Measurements from ENCODE around the gene LRRK1. TPM values are rescaled to one million over a fixed set of nuclear protein-coding genes. Genes with fewer than 3 reads are reported as not detected.

LRRK1 gene
- total RNA-seq, 1 experiment from 2014 or later: 7.0 TPM

DNA sequence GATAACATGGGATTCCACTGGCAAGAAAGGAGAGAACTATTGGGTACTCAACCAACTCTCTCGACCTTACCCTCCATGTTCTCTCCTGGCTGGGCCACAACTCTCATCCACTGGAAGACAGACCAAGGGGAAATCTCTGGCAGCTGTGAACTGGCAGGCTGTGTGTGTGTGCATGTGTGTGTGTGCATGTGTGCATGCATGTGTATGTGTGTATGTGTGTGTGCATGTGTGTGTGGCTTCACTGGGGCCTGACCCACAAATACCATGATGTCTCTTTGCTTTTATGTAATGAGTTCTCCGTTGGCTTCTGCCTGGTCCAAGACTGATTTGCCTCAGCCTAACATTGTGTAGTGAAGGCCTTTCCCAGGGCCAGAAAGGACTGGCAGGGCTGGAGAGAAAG lies 43.7 kb upstream of the LRRK1 start:
- H3K36me3 ChIP-seq (ENCODE audit: low read depth, low read length): peaks cover 5% of the 10 kb centered on the region
- TF ChIP-seq, protein P1, sequence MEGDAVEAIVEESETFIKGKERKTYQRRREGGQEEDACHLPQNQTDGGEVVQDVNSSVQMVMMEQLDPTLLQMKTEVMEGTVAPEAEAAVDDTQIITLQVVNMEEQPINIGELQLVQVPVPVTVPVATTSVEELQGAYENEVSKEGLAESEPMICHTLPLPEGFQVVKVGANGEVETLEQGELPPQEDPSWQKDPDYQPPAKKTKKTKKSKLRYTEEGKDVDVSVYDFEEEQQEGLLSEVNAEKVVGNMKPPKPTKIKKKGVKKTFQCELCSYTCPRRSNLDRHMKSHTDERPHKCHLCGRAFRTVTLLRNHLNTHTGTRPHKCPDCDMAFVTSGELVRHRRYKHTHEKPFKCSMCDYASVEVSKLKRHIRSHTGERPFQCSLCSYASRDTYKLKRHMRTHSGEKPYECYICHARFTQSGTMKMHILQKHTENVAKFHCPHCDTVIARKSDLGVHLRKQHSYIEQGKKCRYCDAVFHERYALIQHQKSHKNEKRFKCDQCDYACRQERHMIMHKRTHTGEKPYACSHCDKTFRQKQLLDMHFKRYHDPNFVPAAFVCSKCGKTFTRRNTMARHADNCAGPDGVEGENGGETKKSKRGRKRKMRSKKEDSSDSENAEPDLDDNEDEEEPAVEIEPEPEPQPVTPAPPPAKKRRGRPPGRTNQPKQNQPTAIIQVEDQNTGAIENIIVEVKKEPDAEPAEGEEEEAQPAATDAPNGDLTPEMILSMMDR (conservative IDR thresholded peaks at IDR 0.05; ENCODE audit: low read depth, low read length): no peak
- TF ChIP-seq EZH2phosphoT487 (IDR thresholded peaks at IDR 0.05; ENCODE audit: borderline replicate concordance, low read length) (no peak), EZH2 (IDR thresholded peaks at IDR 0.05; ENCODE audit: low read length, unreplicated experiment) (no peak)
- H3K4me3 ChIP-seq (ENCODE audit: low read length): no peak overlapping the region
- H3K79me2 ChIP-seq (ENCODE audit: low read length): peaks cover 36% of the 10 kb centered on the region
- H3K27ac ChIP-seq (ENCODE audit: low read length): no peak overlapping the region
- H4K20me1 ChIP-seq (ENCODE audit: low read length): peaks cover 5% of the 10 kb centered on the region
- BruUV-seq (replicated peaks): no TSS peak
- H3K9me2 ChIP-seq (replicated peaks; ENCODE audit: low read length): no peaks in the 10 kb centered on the region
- no peaks in the 10 kb centered on the region for H3K27me3 ChIP-seq (ENCODE audit: low read length)
- H3K4me2 ChIP-seq (ENCODE audit: low read length): no peak overlapping the region
- intact Hi-C loops (cut with micrococcal nuclease): no loop called here
- H3F3A ChIP-seq (ENCODE audit: low read length, unreplicated experiment): no peaks in the 10 kb centered on the region
- H3K4me1 ChIP-seq (ENCODE audit: insufficient read depth, low read length): peaks cover 24% of the 10 kb centered on the region
- DNase-seq (no peak), ATAC-seq (no peak)
- ChIA-PET CTCF (no interaction called here), POLR2A (ENCODE audit: unreplicated experiment) (no interaction called here)
- H3K9me3 ChIP-seq (ENCODE audit: low read length): no peaks in the 10 kb centered on the region
- no peak overlapping the region for H2AFZ ChIP-seq (ENCODE audit: low read length)
- H3K9ac ChIP-seq (ENCODE audit: low read length): no peak overlapping the region

DNA sequence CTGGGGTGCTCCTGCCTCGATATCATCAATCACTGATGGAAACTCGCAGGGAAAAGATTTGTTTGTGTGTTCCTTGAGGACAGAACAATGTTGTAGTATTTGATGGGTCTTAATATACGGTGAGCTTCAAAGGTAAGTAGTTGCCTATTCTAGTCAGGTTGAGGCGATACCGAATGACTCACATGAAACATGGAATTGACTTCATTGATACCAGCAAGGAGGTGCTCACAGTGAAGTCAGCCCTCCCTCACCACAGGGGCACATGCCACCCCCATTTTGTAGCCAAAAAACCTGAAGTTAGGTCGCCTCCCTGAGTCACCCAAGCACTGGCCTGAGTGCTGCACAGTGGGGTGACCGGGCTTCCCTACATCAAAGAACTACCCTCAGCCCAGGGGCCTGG lies 43.2 kb upstream of the LRRK1 start:
- POLR2A ChIA-PET (ENCODE audit: unreplicated experiment): no interaction called here
- no peak overlapping the region for H2AFZ ChIP-seq (ENCODE audit: low read length)
- no peak overlapping the region for H3K27ac ChIP-seq (ENCODE audit: low read length)
- no peak overlapping the region for H3K9ac ChIP-seq (ENCODE audit: low read length)
- no peak overlapping the region for H3K4me3 ChIP-seq (ENCODE audit: low read length)
- no peaks in the 10 kb centered on the region for H3K27me3 ChIP-seq (ENCODE audit: low read length)
- intact Hi-C loops (cut with micrococcal nuclease): no loop called here
- no peaks in the 10 kb centered on the region for H3K9me3 ChIP-seq (ENCODE audit: low read length)
- BruUV-seq (replicated peaks): no TSS peak
- H3K4me1 ChIP-seq (ENCODE audit: insufficient read depth, low read length): peaks cover 24% of the 10 kb centered on the region
- peaks cover 40% of the 10 kb centered on the region for H3K79me2 ChIP-seq (ENCODE audit: low read length)
- H3K4me2 ChIP-seq (ENCODE audit: low read length): no peak overlapping the region
- H3K36me3 ChIP-seq (ENCODE audit: low read depth, low read length): peaks cover 9% of the 10 kb centered on the region
- DNase-seq: no peak
- TF ChIP-seq EZH2phosphoT487 (IDR thresholded peaks at IDR 0.05; ENCODE audit: borderline replicate concordance, low read length) (no peak), EZH2 (IDR thresholded peaks at IDR 0.05; ENCODE audit: low read length, unreplicated experiment) (no peak)
- TF ChIP-seq, protein P1 (conservative IDR thresholded peaks at IDR 0.05; ENCODE audit: low read depth, low read length): no peak
- H3F3A ChIP-seq (ENCODE audit: low read length, unreplicated experiment): peaks cover 3% of the 10 kb centered on the region
- CTCF ChIA-PET: no interaction called here
- H3K9me2 ChIP-seq (replicated peaks; ENCODE audit: low read length): no peaks in the 10 kb centered on the region
- ATAC-seq: no peak
- peaks cover 10% of the 10 kb centered on the region for H4K20me1 ChIP-seq (ENCODE audit: low read length)

DNA sequence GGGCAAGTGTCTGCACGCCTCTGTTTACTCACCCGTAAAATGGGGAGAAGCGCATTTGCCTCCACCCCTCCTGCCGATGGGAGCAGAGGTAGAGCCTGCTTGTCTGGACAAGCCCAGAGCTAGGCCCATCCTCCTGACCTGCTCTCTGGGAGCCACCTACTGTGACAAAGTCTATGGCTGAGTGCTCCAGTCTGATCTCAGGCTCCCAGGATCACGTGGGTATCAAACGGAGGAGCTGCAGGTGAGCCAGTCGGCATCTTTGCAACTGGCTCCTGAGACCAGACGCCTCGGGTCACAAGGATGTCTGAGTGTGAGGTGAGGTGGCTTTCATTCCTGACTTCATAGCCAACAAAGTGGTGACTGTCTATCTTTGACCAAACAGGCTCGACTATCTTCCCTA lies 41.6 kb upstream of the LRRK1 start:
- intact Hi-C loops (cut with micrococcal nuclease): no loop called here
- Histone ChIP-seq H2AFZ (ENCODE audit: low read length) (no peak overlapping the region), H3K4me2 (ENCODE audit: low read length) (peak overlapping the region; percentile 93), H3K4me3 (ENCODE audit: low read length) (peak overlapping the region; percentile 77; the same call in 1 of the 2 replicates), H4K20me1 (ENCODE audit: low read length) (peaks cover 25% of the 10 kb centered on the region), H3K27me3 (ENCODE audit: low read length) (no peaks in the 10 kb centered on the region), H3K9me2 (replicated peaks; ENCODE audit: low read length) (no peaks in the 10 kb centered on the region), H3F3A (ENCODE audit: low read length, unreplicated experiment) (peaks cover 13% of the 10 kb centered on the region), H3K9ac (ENCODE audit: low read length) (peak overlapping the region; percentile 100), H3K4me1 (ENCODE audit: insufficient read depth, low read length) (peaks cover 22% of the 10 kb centered on the region), H3K9me3 (ENCODE audit: low read length) (no peaks in the 10 kb centered on the region), H3K27ac (ENCODE audit: low read length) (peak overlapping the region; percentile 83; the same call in 1 of the 2 replicates), H3K36me3 (ENCODE audit: low read depth, low read length) (peaks cover 25% of the 10 kb centered on the region), H3K79me2 (ENCODE audit: low read length) (peaks cover 56% of the 10 kb centered on the region)
- no peak for ATAC-seq
- CTCF ChIA-PET: no interaction called here
- TF ChIP-seq EZH2phosphoT487 (IDR thresholded peaks at IDR 0.05; ENCODE audit: borderline replicate concordance, low read length): no peak
- TF ChIP-seq EZH2 (IDR thresholded peaks at IDR 0.05; ENCODE audit: low read length, unreplicated experiment): no peak
- TF ChIP-seq, protein P1 (conservative IDR thresholded peaks at IDR 0.05; ENCODE audit: low read depth, low read length): no peak
- peak; percentile 56 for DNase-seq
- BruUV-seq (replicated peaks): no TSS peak
- POLR2A ChIA-PET (ENCODE audit: unreplicated experiment): interaction anchor here (0.5 to 1.0 kb wide), 3 partner anchors 28 to 156 kb away, joined by 3 to 8 read pairs (median 3); no protein-coding TSS in a partner anchor
